Activated CD4-positive, alpha-beta memory T cell treated with anti-CD3 and anti-CD28 coated beads for 36 hours (primary cell): ENCODE data around the gene KRT39. TPM values are rescaled to one million over a fixed set of nuclear protein-coding genes. Genes with fewer than 3 reads are reported as not detected.

Experiments used
- CTCF ChIA-PET: fragments of 350-600 bp; sonication (Branson Sonifier 250); formaldehyde crosslinking; loops from one replicate; lab custom pipeline; 2021; ENCODE audit warnings: antibody characterized with exemption, inconsistent platforms; lab: Charles Lee
- POLR2A ChIA-PET: fragments of 350-600 bp; sonication (Branson Sonifier 250); formaldehyde crosslinking; loops from one replicate; lab custom pipeline; 2021; ENCODE audit warnings: antibody characterized with exemption; lab: Charles Lee
- DNase-seq: peaks from one replicate; pipeline ENCODE4 v3.0.0-alpha.2; 2020
- H3K27ac Mint-ChIP-seq: one replicate; pipeline ENCODE4 v1.8.0; 2021; ENCODE audit warnings: mixed read lengths
- H3K27me3 Mint-ChIP-seq: one replicate; pipeline ENCODE4 v1.8.0; 2021; ENCODE audit warnings: mixed read lengths
- H3K36me3 Mint-ChIP-seq: one replicate; pipeline ENCODE4 v1.8.0; 2021; ENCODE audit warnings: mixed read lengths
- H3K4me1 Mint-ChIP-seq: one replicate; pipeline ENCODE4 v1.8.0; 2021; ENCODE audit warnings: low read depth, mixed read lengths
- H3K4me3 Mint-ChIP-seq: one replicate; pipeline ENCODE4 v1.8.0; 2021; ENCODE audit warnings: mild to moderate bottlenecking, mixed read lengths
- H3K9me3 Mint-ChIP-seq: one replicate; pipeline ENCODE4 v1.8.0; 2021; ENCODE audit warnings: mixed read lengths
- intact Hi-C: fragments of 100-400 bp; cut with micrococcal nuclease; formaldehyde crosslinking; loops from one replicate; pipeline ENCODE4 v1.15.1; 2023
- total RNA-seq, 2 experiments: library from RNA; stranded (reverse); gene quantifications; one replicate each; pipeline ENCODE4 v1.2.3, GENCODE V29; 2021

KRT39 gene
- total RNA-seq, 2 experiments from 2014 or later = not detected

GRCh38 chr17:40910441-40910841, 56.3 kb downstream of the KRT39 start:
- peaks cover 20% of the 10 kb centered on the region for H3K27me3 Mint-ChIP-seq
- no peaks in the 10 kb centered on the region for H3K36me3 Mint-ChIP-seq
- ChIA-PET POLR2A (no interaction called here), CTCF (interaction anchor here (0.8 to 4.3 kb wide), 8 partner anchors 118 to 752 kb away, joined by 3 to 28 read pairs (median 5); partner anchors contain the start of gene KRT35)
- no peak for DNase-seq
- H3K9me3 Mint-ChIP-seq = no peaks in the 10 kb centered on the region
- H3K27ac Mint-ChIP-seq = no peak overlapping the region
- intact Hi-C loops = no loop called here
- no peak overlapping the region for H3K4me3 Mint-ChIP-seq
- peaks cover 7% of the 10 kb centered on the region for H3K4me1 Mint-ChIP-seq

- no peak overlapping the region for H3K4me3 Mint-ChIP-seq
- H3K9me3 Mint-ChIP-seq = no peaks in the 10 kb centered on the region
- no peak overlapping the region for H3K27ac Mint-ChIP-seq
- intact Hi-C loops = loop anchor here (1.0 to 5.0 kb wide), 5 partner anchors 413 to 753 kb away; no protein-coding TSS in a partner anchor
- no peaks in the 10 kb centered on the region for H3K36me3 Mint-ChIP-seq
- peaks cover 23% of the 10 kb centered on the region for H3K27me3 Mint-ChIP-seq
- H3K4me1 Mint-ChIP-seq = peaks cover 1% of the 10 kb centered on the region
- ChIA-PET CTCF (interaction anchor here (0.6 to 4.3 kb wide), 10 partner anchors 320 to 752 kb away, joined by 3 to 28 read pairs (median 4); partner anchors contain the start of gene KRT35), POLR2A (no interaction called here)
- no peak for DNase-seq
Observed at GRCh38 chr17:40909755-40910154, 57.0 kb downstream of the KRT39 start.

GRCh38 chr17:40909351-40909750, 57.4 kb downstream of the KRT39 start:
- Mint-ChIP-seq H3K4me3 (no peak overlapping the region), H3K4me1 (no peaks in the 10 kb centered on the region), H3K27ac (no peak overlapping the region), H3K36me3 (no peaks in the 10 kb centered on the region), H3K9me3 (no peaks in the 10 kb centered on the region), H3K27me3 (peaks cover 24% of the 10 kb centered on the region)
- intact Hi-C loops = loop anchor here (1.0 to 5.0 kb wide), 5 partner anchors 413 to 753 kb away; no protein-coding TSS in a partner anchor
- POLR2A ChIA-PET = no interaction called here
- peak; percentile 71 for DNase-seq
- CTCF ChIA-PET = interaction anchor here (0.6 to 4.3 kb wide), 10 partner anchors 319 to 753 kb away, joined by 3 to 28 read pairs (median 4); partner anchors contain the start of gene KRT35

Other genes starting within 250 kb of the KRT39 start
- gene KRT25, start 211.6 kb downstream of the KRT39 start, total RNA-seq = not detected
- gene KRT26, start 194.7 kb downstream of the KRT39 start, total RNA-seq = not detected
- not detected for gene KRT27, start 184.4 kb downstream of the KRT39 start, total RNA-seq
- not detected for gene KRT28, start 167.0 kb downstream of the KRT39 start, total RNA-seq
- gene KRT10, start 144.3 kb downstream of the KRT39 start, total RNA-seq = 10 to 100 TPM; 28.4 to 35.5 TPM
- not detected for gene KRT12, start 99.7 kb downstream of the KRT39 start, total RNA-seq
- gene KRT20, start 81.7 kb downstream of the KRT39 start, total RNA-seq = not detected
- not detected for gene KRT23, start 29.3 kb downstream of the KRT39 start, total RNA-seq
- gene KRT40, start 17.4 kb upstream of the KRT39 start, total RNA-seq = not detected
- not detected for gene KRTAP3-3, start 27.2 kb upstream of the KRT39 start, total RNA-seq
- not detected for gene KRTAP3-2, start 33.0 kb upstream of the KRT39 start, total RNA-seq
- gene KRTAP3-1, start 42.2 kb upstream of the KRT39 start, total RNA-seq = not detected
- not detected for gene KRTAP1-5, start 60.3 kb upstream of the KRT39 start, total RNA-seq
- not detected for gene KRTAP1-4, start 63.2 kb upstream of the KRT39 start, total RNA-seq
- not detected for gene KRTAP1-3, start 67.9 kb upstream of the KRT39 start, total RNA-seq
- gene KRTAP1-1, start 74.5 kb upstream of the KRT39 start, total RNA-seq = not detected
- gene KRTAP2-1, start 80.4 kb upstream of the KRT39 start, total RNA-seq = not detected
- gene KRTAP2-2, start 88.3 kb upstream of the KRT39 start, total RNA-seq = not detected
- gene KRTAP2-3, start 93.2 kb upstream of the KRT39 start, total RNA-seq = not detected
- not detected for gene KRTAP2-4, start 98.9 kb upstream of the KRT39 start, total RNA-seq
- not detected for gene KRTAP4-7, start 117.2 kb upstream of the KRT39 start, total RNA-seq
- not detected for gene KRTAP4-8, start 131.2 kb upstream of the KRT39 start, total RNA-seq
- not detected for gene KRTAP4-16, start 135.3 kb upstream of the KRT39 start, total RNA-seq
- not detected for gene KRTAP4-9, start 138.4 kb upstream of the KRT39 start, total RNA-seq
- not detected for gene KRTAP4-11, start 151.4 kb upstream of the KRT39 start, total RNA-seq
- gene KRTAP4-12, start 157.2 kb upstream of the KRT39 start, total RNA-seq = not detected
- not detected for gene KRTAP4-6, start 173.6 kb upstream of the KRT39 start, total RNA-seq
- gene KRTAP4-5, start 182.9 kb upstream of the KRT39 start, total RNA-seq = not detected
- gene KRTAP4-4, start 193.8 kb upstream of the KRT39 start, total RNA-seq = not detected
- gene KRTAP4-3, start 201.3 kb upstream of the KRT39 start, total RNA-seq = not detected
- not detected for gene KRTAP4-2, start 211.3 kb upstream of the KRT39 start, total RNA-seq
- not detected for gene KRTAP4-1, start 218.0 kb upstream of the KRT39 start, total RNA-seq
- gene KRTAP9-1, start 222.9 kb upstream of the KRT39 start, total RNA-seq = not detected